Measurements from ENCODE around the gene HDAC5.

Gene HDAC5

DNA sequence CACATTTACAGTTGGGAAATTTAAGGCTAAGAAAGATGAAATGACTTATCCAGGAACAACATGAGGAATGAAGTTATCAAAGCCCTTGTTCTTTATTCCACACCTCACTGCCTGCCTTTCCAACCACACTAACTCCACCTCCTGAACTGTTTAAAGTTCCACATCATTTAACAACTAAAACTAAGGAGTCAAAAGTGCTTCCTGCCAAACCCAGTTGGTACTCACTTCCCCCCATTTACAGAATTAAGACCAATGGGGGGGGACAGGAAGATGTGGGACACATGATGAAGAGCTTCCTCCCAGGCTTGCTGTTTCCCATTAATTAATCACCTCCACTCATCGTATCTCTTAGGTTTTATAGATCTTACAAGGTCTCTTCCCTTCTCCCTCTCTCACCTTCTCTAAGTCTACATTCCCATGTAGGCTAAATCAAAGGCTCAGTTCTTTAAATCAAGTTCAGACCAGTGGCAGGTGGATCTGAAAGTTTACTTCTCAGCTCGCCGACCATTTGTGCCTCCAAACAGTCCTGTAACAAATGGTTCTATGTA lies 89.5 kb downstream of the HDAC5 start:
- Histone ChIP-seq H3K9ac (ENCODE audit: low read depth, low read length, poor library complexity, severe bottlenecking) (no peak overlapping the region), H2AFZ (ENCODE audit: low read length) (no peak overlapping the region), H3K27me3 (ENCODE audit: insufficient read depth, low read length, poor library complexity, severe bottlenecking) (no peaks in the 10 kb centered on the region), H3K36me3 (ENCODE audit: insufficient read depth, low read length) (peaks cover 59% of the 10 kb centered on the region; the same call in 1 of the 2 replicates), H3F3A (ENCODE audit: low read depth) (no peaks in the 10 kb centered on the region), H3K4me2 (ENCODE audit: low read depth, low read length, poor library complexity, severe bottlenecking) (no peak overlapping the region), H3K4me3 (ENCODE audit: low read length, poor library complexity, severe bottlenecking) (no peak overlapping the region), H3K79me2 (ENCODE audit: insufficient read depth, low read length) (no peaks in the 10 kb centered on the region), H3K9me2 (replicated peaks; ENCODE audit: low read depth, low read length) (no peaks in the 10 kb centered on the region), H3K9me3 (ENCODE audit: insufficient read depth, low read depth, low read length) (no peaks in the 10 kb centered on the region), H3K4me1 (ENCODE audit: insufficient read depth, low read length, poor library complexity, severe bottlenecking) (no peaks in the 10 kb centered on the region), H4K20me1 (ENCODE audit: insufficient read depth, low read length, poor library complexity, severe bottlenecking) (peaks cover 4% of the 10 kb centered on the region)
- no peak for TF ChIP-seq EZH2phosphoT487 (IDR thresholded peaks at IDR 0.05; ENCODE audit: borderline replicate concordance)
- TF ChIP-seq, protein P1, sequence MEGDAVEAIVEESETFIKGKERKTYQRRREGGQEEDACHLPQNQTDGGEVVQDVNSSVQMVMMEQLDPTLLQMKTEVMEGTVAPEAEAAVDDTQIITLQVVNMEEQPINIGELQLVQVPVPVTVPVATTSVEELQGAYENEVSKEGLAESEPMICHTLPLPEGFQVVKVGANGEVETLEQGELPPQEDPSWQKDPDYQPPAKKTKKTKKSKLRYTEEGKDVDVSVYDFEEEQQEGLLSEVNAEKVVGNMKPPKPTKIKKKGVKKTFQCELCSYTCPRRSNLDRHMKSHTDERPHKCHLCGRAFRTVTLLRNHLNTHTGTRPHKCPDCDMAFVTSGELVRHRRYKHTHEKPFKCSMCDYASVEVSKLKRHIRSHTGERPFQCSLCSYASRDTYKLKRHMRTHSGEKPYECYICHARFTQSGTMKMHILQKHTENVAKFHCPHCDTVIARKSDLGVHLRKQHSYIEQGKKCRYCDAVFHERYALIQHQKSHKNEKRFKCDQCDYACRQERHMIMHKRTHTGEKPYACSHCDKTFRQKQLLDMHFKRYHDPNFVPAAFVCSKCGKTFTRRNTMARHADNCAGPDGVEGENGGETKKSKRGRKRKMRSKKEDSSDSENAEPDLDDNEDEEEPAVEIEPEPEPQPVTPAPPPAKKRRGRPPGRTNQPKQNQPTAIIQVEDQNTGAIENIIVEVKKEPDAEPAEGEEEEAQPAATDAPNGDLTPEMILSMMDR (conservative IDR thresholded peaks at IDR 0.05; ENCODE audit: low read length) = no peak

DNA sequence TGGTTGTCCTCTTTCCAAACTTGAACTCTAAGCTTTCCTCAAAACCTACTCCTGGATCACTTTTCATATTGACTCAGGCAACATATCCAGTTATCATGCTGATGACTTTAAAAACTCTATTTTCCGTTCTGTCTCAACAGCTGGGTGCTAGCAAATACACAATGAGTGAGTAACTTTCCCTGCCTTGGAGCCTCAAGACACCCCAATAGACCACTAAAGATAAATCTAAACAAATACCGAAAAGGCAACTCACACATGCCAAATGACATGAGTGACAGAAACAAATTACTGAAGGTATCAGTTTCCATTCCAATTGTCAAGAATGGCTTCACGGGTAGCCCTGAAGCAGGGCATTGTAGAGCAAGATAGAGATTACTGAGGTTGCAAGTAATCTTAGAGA lies 93.0 kb downstream of the HDAC5 start:
- no peaks in the 10 kb centered on the region for H3K4me1 ChIP-seq (ENCODE audit: insufficient read depth, low read length, poor library complexity, severe bottlenecking)
- H3K27me3 ChIP-seq (ENCODE audit: insufficient read depth, low read length, poor library complexity, severe bottlenecking) = no peaks in the 10 kb centered on the region
- H3K4me3 ChIP-seq (ENCODE audit: low read length, poor library complexity, severe bottlenecking) = no peak overlapping the region
- H3K9me2 ChIP-seq (replicated peaks; ENCODE audit: low read depth, low read length) = no peaks in the 10 kb centered on the region
- H2AFZ ChIP-seq (ENCODE audit: low read length) = no peak overlapping the region
- no peaks in the 10 kb centered on the region for H3K79me2 ChIP-seq (ENCODE audit: insufficient read depth, low read length)
- no peak overlapping the region for H3K9ac ChIP-seq (ENCODE audit: low read depth, low read length, poor library complexity, severe bottlenecking)
- H3K4me2 ChIP-seq (ENCODE audit: low read depth, low read length, poor library complexity, severe bottlenecking) = no peak overlapping the region
- no peak for TF ChIP-seq EZH2phosphoT487 (IDR thresholded peaks at IDR 0.05; ENCODE audit: borderline replicate concordance)
- TF ChIP-seq, protein P1 (conservative IDR thresholded peaks at IDR 0.05; ENCODE audit: low read length) = no peak
- H3F3A ChIP-seq (ENCODE audit: low read depth) = no peaks in the 10 kb centered on the region
- no peaks in the 10 kb centered on the region for H3K9me3 ChIP-seq (ENCODE audit: insufficient read depth, low read depth, low read length)
- peaks cover 29% of the 10 kb centered on the region; the same call in 1 of the 2 replicates for H3K36me3 ChIP-seq (ENCODE audit: insufficient read depth, low read length)
- H4K20me1 ChIP-seq (ENCODE audit: insufficient read depth, low read length, poor library complexity, severe bottlenecking) = no peaks in the 10 kb centered on the region

DNA sequence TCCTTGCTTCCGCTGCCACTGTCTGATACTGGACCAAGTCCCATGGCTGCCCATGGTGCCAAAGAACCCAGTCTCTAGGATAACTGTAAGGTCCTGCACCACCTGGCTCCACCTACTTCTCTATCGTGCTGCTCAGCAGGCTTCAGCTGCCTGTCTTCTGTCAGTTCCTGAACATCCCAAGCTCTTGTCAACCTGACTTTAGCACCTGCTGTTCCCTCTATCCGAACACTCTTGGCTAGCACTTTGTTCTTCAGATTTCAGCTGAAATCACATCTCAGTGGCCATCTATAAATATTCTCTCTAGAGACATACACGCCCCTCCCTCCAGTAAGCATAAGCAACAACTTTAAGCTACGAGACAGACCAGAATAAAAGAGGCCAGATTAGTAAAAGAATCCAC lies 93.7 kb downstream of the HDAC5 start:
- TF ChIP-seq, protein P1 (conservative IDR thresholded peaks at IDR 0.05; ENCODE audit: low read length) = no peak
- no peak for TF ChIP-seq EZH2phosphoT487 (IDR thresholded peaks at IDR 0.05; ENCODE audit: borderline replicate concordance)
- peaks cover 29% of the 10 kb centered on the region; the same call in 1 of the 2 replicates for H3K36me3 ChIP-seq (ENCODE audit: insufficient read depth, low read length)

More for the DNA sequence above, 93.7 kb downstream of the HDAC5 start:
- H2AFZ ChIP-seq (ENCODE audit: low read length) = no peak overlapping the region
- no peaks in the 10 kb centered on the region for H3K9me2 ChIP-seq (replicated peaks; ENCODE audit: low read depth, low read length)
- no peaks in the 10 kb centered on the region for H3K4me1 ChIP-seq (ENCODE audit: insufficient read depth, low read length, poor library complexity, severe bottlenecking)
- no peaks in the 10 kb centered on the region for H3K9me3 ChIP-seq (ENCODE audit: insufficient read depth, low read depth, low read length)
- H3K4me2 ChIP-seq (ENCODE audit: low read depth, low read length, poor library complexity, severe bottlenecking) = no peak overlapping the region
- no peaks in the 10 kb centered on the region for H3K79me2 ChIP-seq (ENCODE audit: insufficient read depth, low read length)
- H3K4me3 ChIP-seq (ENCODE audit: low read length, poor library complexity, severe bottlenecking) = no peak overlapping the region
- no peak overlapping the region for H3K9ac ChIP-seq (ENCODE audit: low read depth, low read length, poor library complexity, severe bottlenecking)
- no peaks in the 10 kb centered on the region for H4K20me1 ChIP-seq (ENCODE audit: insufficient read depth, low read length, poor library complexity, severe bottlenecking)
- H3F3A ChIP-seq (ENCODE audit: low read depth) = no peaks in the 10 kb centered on the region
- H3K27me3 ChIP-seq (ENCODE audit: insufficient read depth, low read length, poor library complexity, severe bottlenecking) = no peaks in the 10 kb centered on the region

All from Loucy (cell line).